HFFc6 (cell line): ENCODE results near the gene ULK4. TPM values are rescaled to one million over a fixed set of nuclear protein-coding genes. Genes with fewer than 3 reads are reported as not detected.
"Not testable (repeated sequence)": the region's sequence is repeated elsewhere in the genome, so short reads cannot be mapped to it uniquely, and the experiment has no call there.

Experiments
- DNase-seq: peaks from one replicate; pipeline ENCODE4 v3.0.0-alpha.2; 2018
- H3K27ac Mint-ChIP-seq: 2 replicates; pipeline ENCODE4 v1.8.0; 2020; ENCODE audit warnings: mild to moderate bottlenecking, mixed read lengths
- H3K27me3 Mint-ChIP-seq: 2 replicates; pipeline ENCODE4 v1.8.0; 2021; ENCODE audit warnings: mild to moderate bottlenecking, moderate library complexity, mixed read lengths; ENCODE audit not compliant: insufficient read depth
- H3K36me3 Mint-ChIP-seq: 2 replicates; pipeline ENCODE4 v1.8.0; 2021; ENCODE audit warnings: low read depth, mixed read lengths
- H3K4me1 Mint-ChIP-seq: 2 replicates; pipeline ENCODE4 v1.8.0; 2020; ENCODE audit warnings: low read depth, mixed read lengths
- H3K4me3 Mint-ChIP-seq: 2 replicates; pipeline ENCODE4 v1.8.0; 2020; ENCODE audit warnings: mild to moderate bottlenecking, moderate library complexity, mixed read lengths
- H3K9me3 Mint-ChIP-seq: 2 replicates; pipeline ENCODE4 v1.8.0; 2020; ENCODE audit warnings: mild to moderate bottlenecking, mixed read lengths
- total RNA-seq, 6 experiments: library from RNA; stranded (reverse); fragmentation: NEBNext Ultra II Directional; extraction: Animal tissue kit (Norgen Biotek cat#: 25700); gene quantifications; 2 replicates in 1 of 6; 3 replicates in 5 of 6; pipeline ENCODE4 v1.2.3, GENCODE V29; 2021
- TF ChIP-seq, protein P1 (sequence below): fragments of 200-600 bp; sonication (generic); IDR thresholded peaks from 2 replicates; pipeline ENCODE4 v1.5.0; 2021; ENCODE audit warnings: antibody characterized with exemption, mild to moderate bottlenecking

Gene ULK4
- total RNA-seq, 6 experiments from 2014 or later, result 6.0 to 8.6 (median 6.7) TPM

DNA sequence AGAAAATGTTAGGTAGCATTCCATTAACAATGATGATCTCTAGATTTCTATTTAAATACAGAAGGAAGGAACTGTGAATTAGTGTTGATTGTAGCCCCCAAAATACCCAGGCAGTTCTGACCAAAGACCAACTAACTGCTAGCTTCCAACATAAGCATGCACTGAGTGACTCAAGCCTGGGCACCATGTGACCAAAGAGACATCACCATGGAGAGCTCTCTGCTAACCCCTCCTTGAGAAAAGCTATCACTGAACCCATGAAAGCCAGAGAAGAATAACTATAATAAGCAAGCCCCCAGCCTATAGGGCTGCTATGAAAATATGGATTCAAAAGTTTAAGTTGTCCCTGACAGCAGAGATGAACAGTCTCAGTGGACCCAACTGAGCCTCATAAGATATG, 310.2 kb downstream of the ULK4 start:
- Mint-ChIP-seq H3K36me3 (peaks cover 8% of the 10 kb centered on the region), H3K4me1 (peaks cover 25% of the 10 kb centered on the region), H3K9me3 (peaks cover 9% of the 10 kb centered on the region), H3K27me3 (no peaks in the 10 kb centered on the region; the same call in none of the 2 replicates), H3K27ac (no peak overlapping the region), H3K4me3 (no peak overlapping the region)
- DNase-seq, result no peak
- TF ChIP-seq, protein P1, sequence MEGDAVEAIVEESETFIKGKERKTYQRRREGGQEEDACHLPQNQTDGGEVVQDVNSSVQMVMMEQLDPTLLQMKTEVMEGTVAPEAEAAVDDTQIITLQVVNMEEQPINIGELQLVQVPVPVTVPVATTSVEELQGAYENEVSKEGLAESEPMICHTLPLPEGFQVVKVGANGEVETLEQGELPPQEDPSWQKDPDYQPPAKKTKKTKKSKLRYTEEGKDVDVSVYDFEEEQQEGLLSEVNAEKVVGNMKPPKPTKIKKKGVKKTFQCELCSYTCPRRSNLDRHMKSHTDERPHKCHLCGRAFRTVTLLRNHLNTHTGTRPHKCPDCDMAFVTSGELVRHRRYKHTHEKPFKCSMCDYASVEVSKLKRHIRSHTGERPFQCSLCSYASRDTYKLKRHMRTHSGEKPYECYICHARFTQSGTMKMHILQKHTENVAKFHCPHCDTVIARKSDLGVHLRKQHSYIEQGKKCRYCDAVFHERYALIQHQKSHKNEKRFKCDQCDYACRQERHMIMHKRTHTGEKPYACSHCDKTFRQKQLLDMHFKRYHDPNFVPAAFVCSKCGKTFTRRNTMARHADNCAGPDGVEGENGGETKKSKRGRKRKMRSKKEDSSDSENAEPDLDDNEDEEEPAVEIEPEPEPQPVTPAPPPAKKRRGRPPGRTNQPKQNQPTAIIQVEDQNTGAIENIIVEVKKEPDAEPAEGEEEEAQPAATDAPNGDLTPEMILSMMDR, result no peak

DNA sequence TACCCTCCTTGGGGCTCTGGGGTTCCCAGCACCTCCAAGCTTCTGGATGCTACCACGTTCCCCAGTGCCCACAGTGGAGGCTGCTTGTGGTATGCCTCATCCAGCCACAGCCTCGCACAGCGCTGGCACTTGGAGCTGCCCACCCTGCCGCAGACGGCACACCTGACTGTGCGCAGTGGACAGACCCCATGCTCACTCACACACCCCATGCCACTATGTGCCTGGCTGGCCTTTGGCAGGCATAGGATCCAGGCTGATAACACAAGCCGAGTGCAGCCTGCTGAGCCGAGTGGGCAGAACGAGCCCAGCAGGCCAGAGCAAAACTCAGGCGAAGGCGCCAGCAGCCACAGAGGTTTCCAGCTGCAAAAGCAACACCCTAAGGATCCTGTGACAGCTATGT, 311.5 kb downstream of the ULK4 start:
- Mint-ChIP-seq H3K4me3 (no peak overlapping the region), H3K27me3 (no peaks in the 10 kb centered on the region; the same call in none of the 2 replicates), H3K36me3 (peaks cover 13% of the 10 kb centered on the region), H3K4me1 (peaks cover 25% of the 10 kb centered on the region), H3K27ac (no peak overlapping the region), H3K9me3 (peaks cover 9% of the 10 kb centered on the region)
- TF ChIP-seq, protein P1, result no peak
- no peak for DNase-seq

DNA sequence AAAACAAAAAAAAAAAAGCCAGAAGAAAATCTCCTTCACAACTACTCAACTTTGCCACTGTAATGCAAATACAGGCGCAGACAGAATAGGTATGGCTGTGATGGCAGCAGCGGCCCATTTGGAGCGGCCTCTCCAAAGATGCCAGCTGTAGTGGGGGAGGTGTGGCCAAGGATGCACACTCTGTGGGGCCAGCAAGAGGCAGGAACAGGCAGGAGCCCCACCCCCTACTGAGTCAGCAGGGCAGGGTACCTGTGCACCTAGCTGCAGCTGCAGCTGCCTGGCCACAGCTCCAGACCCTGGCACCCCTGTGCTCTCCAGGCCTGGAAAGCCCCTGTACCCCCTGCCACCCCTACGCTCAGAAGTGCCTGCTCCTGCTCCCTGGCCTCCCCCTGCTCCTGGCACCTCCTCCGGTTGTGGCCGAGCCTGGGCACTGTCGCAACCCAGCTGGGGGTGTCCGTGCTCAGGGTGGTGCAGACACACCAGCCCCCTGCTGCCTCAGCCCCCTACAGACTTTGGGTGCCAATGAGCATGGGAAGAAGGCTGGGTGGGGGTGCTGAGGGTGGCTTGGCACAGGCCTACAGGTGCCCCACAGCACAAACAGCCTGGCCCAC, 312.7 kb downstream of the ULK4 start:
- H3K27ac Mint-ChIP-seq, result no peak overlapping the region
- peaks cover 9% of the 10 kb centered on the region for H3K9me3 Mint-ChIP-seq
- no peak for DNase-seq
- H3K27me3 Mint-ChIP-seq, result no peaks in the 10 kb centered on the region; the same call in none of the 2 replicates
- peaks cover 13% of the 10 kb centered on the region for H3K36me3 Mint-ChIP-seq
- H3K4me1 Mint-ChIP-seq, result peaks cover 25% of the 10 kb centered on the region
- TF ChIP-seq, protein P1, result no peak
- H3K4me3 Mint-ChIP-seq, result no peak overlapping the region

DNA sequence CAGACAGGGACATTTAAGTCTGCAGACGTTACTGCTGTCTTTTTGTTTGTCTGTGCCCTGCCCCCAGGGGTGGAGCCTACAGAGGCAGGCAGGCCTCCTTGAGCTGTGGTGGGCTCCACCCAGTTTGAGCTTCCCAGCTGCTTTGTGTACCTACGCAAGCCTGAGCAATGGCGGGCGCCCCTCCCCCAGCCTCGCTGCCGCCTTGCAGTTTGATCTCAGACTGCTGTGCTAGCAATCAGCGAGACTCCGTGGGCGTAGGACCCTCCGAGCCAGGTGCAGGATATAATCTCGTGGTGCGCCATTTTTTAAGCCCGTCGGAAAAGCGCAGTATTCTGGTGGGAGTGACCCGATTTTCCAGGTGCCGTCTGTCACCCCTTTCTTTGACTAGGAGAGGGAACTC, 314.2 kb downstream of the ULK4 start:
- Mint-ChIP-seq H3K9me3 (peaks cover 12% of the 10 kb centered on the region), H3K4me1 (peaks cover 11% of the 10 kb centered on the region), H3K36me3 (peaks cover 13% of the 10 kb centered on the region)
- H3K27ac Mint-ChIP-seq, H3K27me3 Mint-ChIP-seq, H3K4me3 Mint-ChIP-seq, DNase-seq: not testable (repeated sequence)

DNA sequence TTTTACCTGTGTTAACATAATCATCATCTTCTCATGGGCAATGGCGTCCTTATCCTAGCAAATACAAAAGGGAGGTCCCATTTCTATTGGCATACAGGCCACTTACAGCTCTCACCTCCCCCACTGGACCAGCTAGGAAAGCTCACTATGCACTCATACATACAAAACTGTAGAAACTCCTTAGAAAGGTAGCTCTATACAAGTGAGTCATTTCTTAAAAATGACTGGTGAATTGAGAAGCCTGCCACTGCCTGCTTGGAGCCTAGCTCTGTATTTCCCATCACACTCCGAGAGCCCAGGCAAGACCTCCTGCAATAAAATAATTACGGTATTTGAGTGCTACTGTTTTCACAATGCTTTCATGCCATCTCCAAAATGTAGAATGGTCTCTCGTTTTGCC, 321.8 kb downstream of the ULK4 start:
- Mint-ChIP-seq H3K9me3 (0 out of 2 replicates have a peak, but pooled peaks cover 3% of the 10 kb centered on the region), H3K4me3 (no peak overlapping the region), H3K36me3 (no peaks in the 10 kb centered on the region), H3K27ac (no peak overlapping the region), H3K27me3 (no peaks in the 10 kb centered on the region), H3K4me1 (peaks cover 7% of the 10 kb centered on the region)
- DNase-seq, result no peak
- TF ChIP-seq, protein P1, result no peak

DNA sequence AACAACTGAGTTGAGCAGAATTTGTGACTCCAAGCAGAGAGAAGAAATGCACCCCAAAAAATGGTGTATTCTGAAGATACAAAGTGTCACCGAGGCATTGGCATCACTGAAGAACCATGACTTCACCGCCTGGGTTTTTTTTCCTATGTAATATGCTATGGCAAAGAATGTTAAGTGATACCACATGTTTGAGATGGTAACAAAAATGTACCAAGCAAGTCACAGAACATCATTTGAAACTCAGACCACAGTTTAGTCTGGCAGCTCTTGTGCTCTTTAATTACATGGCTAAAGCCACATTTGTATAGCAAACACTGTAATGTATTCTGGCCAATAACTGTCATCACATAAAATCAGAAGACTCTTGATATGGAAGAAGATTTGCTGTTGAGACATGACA, 323.5 kb downstream of the ULK4 start:
- Mint-ChIP-seq H3K4me3 (no peak overlapping the region), H3K36me3 (no peaks in the 10 kb centered on the region), H3K27me3 (no peaks in the 10 kb centered on the region), H3K4me1 (peaks cover 7% of the 10 kb centered on the region), H3K9me3 (0 out of 2 replicates have a peak, but pooled peaks cover 1% of the 10 kb centered on the region), H3K27ac (no peak overlapping the region)
- no peak for DNase-seq
- TF ChIP-seq, protein P1, result no peak
